Astrocyte of the spinal cord (primary cell): ENCODE measurements around the gene ALKBH7.

Experiments
- DNase-seq: peaks from one replicate; pipeline ENCODE4 v3.0.0; 2011; ENCODE audit warnings: low read depth, low spot score
- H3K4me3 ChIP-seq: 2 replicates; pipeline ENCODE4 v1.5.1; 2011; ENCODE audit warnings: low read depth, mild to moderate bottlenecking, low read length, moderate library complexity
- in situ Hi-C: cut with HindIII; loops from 2 replicates; pipeline ENCODE4 v1.10.0; 2017; ENCODE audit warnings: low sequenced_read_pairs
- TF ChIP-seq, protein P1 (sequence below): IDR thresholded peaks from 2 replicates; pipeline ENCODE4 v1.5.1; 2012; ENCODE audit warnings: low read depth, mild to moderate bottlenecking, low read length, inconsistent platforms

Gene ALKBH7

GRCh38 chr19:6373096-6373812, 660 bp downstream of the ALKBH7 start:
- peak overlapping the region; percentile 59 for H3K4me3 ChIP-seq
- peak; percentile 98 for DNase-seq
- TF ChIP-seq, protein P1, sequence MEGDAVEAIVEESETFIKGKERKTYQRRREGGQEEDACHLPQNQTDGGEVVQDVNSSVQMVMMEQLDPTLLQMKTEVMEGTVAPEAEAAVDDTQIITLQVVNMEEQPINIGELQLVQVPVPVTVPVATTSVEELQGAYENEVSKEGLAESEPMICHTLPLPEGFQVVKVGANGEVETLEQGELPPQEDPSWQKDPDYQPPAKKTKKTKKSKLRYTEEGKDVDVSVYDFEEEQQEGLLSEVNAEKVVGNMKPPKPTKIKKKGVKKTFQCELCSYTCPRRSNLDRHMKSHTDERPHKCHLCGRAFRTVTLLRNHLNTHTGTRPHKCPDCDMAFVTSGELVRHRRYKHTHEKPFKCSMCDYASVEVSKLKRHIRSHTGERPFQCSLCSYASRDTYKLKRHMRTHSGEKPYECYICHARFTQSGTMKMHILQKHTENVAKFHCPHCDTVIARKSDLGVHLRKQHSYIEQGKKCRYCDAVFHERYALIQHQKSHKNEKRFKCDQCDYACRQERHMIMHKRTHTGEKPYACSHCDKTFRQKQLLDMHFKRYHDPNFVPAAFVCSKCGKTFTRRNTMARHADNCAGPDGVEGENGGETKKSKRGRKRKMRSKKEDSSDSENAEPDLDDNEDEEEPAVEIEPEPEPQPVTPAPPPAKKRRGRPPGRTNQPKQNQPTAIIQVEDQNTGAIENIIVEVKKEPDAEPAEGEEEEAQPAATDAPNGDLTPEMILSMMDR, result no peak
- in situ Hi-C loops, result no loop called here

DNA sequence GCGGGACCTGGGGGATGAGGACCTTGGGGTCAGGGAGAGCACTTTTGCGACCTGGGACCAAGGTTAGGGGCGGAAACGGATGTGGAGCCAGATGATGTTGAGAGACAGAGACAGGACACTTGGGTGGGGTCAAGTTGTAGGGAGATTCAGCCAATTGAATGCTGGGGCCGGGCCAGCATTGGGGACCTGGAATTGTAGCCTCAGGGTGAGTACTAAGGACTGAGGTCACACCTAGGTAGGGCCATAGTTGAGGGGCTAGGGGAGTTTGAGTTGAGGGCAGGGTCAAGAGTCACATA, 1.2 kb downstream of the ALKBH7 start:
- TF ChIP-seq, protein P1, result no peak
- in situ Hi-C loops, result no loop called here
- DNase-seq, result no peak
- H3K4me3 ChIP-seq, result peak overlapping the region; percentile 52

- TF ChIP-seq, protein P1, result no peak
- H3K4me3 ChIP-seq, result peak overlapping the region; percentile 52
- DNase-seq, result no peak
- in situ Hi-C loops, result no loop called here
Observed at GRCh38 chr19:6374161-6374709, 1.6 kb downstream of the ALKBH7 start.

DNA sequence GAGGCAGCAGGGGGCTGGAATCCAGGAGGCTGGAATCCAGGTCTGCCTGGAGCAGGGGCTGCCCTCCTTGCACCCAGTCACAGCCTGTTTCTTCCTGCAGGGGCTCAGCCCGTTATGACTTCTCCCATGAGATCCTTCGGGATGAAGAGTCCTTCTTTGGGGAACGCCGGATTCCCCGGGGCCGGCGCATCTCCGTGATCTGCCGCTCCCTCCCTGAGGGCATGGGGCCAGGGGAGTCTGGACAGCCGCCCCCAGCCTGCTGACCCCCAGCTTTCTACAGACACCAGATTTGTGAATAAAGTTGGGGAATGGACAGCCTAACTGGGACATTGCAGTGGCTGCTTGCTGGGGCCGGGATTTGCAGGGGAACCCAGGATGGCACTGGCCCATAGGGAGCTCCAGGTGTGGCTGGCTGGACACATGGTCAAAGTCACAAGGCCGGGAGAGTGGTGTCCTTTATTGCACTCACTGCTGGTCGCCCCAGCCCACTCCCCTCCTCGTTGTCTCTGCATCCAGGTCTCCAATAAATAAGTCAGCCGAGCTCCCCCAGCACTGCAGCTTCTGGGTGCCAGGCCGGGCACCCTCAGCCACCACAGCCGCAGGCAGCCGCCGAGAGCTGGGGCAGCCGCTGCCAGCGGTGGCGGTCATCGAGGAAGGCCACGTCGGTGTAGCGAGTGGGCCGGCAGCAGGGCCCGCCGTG, 2.3 kb downstream of the ALKBH7 start:
- H3K4me3 ChIP-seq, result no peak overlapping the region
- TF ChIP-seq, protein P1, result no peak
- DNase-seq, result no peak
- in situ Hi-C loops, result no loop called here

DNA sequence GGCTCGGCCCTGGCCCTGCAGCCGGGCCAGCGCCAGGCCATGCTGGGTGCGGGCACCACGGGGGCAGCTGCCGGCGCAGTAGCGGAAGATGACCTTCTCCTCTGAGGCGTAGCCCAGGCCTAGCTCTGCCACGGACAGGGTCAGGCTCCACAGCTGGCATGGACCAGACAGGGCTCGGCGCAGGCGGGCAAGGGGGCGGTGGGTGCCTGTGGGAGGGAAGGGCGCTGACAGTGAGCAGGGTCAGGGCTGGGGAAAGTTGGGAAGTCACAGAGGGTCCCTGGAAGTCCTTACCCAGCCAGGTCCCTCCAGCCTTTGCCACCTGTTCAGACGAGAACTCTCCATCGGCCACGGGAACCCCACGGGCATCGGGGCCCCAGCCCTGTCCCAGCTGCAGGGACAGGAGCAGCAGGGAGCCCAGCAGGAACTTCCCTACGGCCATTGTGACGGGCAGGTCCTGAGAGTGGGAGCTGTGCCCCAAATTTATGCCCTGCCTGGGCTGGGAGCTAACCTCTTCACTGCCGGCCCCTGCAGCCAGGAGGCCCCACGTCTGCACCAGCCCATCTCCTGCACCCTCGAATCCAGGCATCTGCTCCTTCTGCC, 2.9 kb downstream of the ALKBH7 start, which contains the start of gene PSPN:
Gene PSPN, minus strand, starts transcription at position 523 of the 600 bp plus-strand sequence. Its CDS starts 84 bp downstream, at position 439.
- TF ChIP-seq, protein P1, result no peak
- DNase-seq, result no peak
- in situ Hi-C loops, result no loop called here
- no peak within 1 kb of the TSS for H3K4me3 ChIP-seq

DNA sequence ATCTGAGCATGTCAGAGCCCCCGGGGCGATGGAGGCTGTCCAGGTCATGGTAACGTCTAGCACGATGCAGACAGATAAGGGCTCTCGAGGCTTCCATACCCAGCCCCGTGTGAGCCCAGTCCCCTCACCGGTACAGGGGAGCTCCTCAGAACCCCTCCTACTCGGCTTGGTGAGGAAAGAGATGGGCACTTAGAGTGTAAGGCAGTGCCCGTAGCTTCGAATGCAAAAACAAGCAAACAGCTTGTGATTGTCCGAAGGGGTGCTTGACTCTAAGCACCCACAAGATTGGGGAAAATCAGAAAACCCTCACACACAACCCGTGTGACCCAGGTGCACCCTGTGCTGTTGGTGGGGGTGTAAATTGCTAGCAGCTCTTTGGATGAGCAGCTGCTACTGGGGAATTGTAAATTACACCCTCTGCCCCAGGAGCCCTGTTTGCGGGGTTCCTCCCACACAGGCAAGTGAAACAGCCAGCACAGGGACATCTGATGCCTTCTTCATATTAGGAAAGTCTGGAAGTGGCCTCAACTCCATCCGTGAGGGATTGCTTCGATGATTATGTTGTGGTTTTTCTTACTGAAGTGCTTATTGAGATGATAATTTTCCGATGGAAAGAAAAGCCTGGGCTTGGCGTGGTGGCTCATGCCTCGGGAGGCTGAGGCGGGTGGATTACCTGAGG, 4.1 kb downstream of the ALKBH7 start:
- TF ChIP-seq, protein P1, result no peak
- H3K4me3 ChIP-seq, result no peak overlapping the region
- in situ Hi-C loops, result no loop called here
- no peak for DNase-seq
